GM18499 (cell line): ENCODE measurements around the gene DDX49.

Experiments
- ATAC-seq: cut with Tn5 transposase; IDR thresholded peaks from one replicate; pipeline ENCODE4 v1.9.1; 2021; ENCODE audit warnings: moderate number of reproducible peaks; ENCODE audit not compliant: insufficient read depth, unreplicated experiment

Gene DDX49

GRCh38 chr19:18966307-18966706, 46.8 kb downstream of the DDX49 start:
- no peak for ATAC-seq

GRCh38 chr19:18967358-18968146, 48.0 kb downstream of the DDX49 start:
- no peak for ATAC-seq

GRCh38 chr19:18969931-18970659, 50.6 kb downstream of the DDX49 start:
- no peak for ATAC-seq

GRCh38 chr19:18972301-18972811, 52.8 kb downstream of the DDX49 start:
- no peak for ATAC-seq

GRCh38 chr19:18972851-18973250, 53.3 kb downstream of the DDX49 start:
- no peak for ATAC-seq

- ATAC-seq, result no peak
These were observed 55.5 kb downstream of the DDX49 start for GRCh38 chr19:18975011-18975410.

- no peak for ATAC-seq
These were observed 56.4 kb downstream of the DDX49 start for GRCh38 chr19:18975869-18976268.
